Adipocyte (in vitro differentiated cells): ENCODE measurements around the gene TUT1.
A peak's percentile ranks its signal among the peaks of the same experiment; 100 is the strongest.
"Not testable (repeated sequence)": the region's sequence is repeated elsewhere in the genome, so short reads cannot be mapped to it uniquely, and the experiment has no call there.

ENCODE experiments used
- DNase-seq: peaks from one replicate; pipeline ENCODE4 v3.0.0-alpha.2; 2015; ENCODE audit warnings: low read depth
- H3K27me3 ChIP-seq: replicated peaks from 2 replicates; pipeline ENCODE4 v1.7.0; 2013; ENCODE audit warnings: mild to moderate bottlenecking, low read length, moderate library complexity; ENCODE audit not compliant: control insufficient read depth, insufficient read depth
- H3K36me3 ChIP-seq: 2 replicates; pipeline ENCODE4 v1.7.0; 2013; ENCODE audit warnings: low read length, mild to moderate bottlenecking, moderate library complexity; ENCODE audit not compliant: control insufficient read depth, insufficient read depth, severe bottlenecking
- H3K4me1 ChIP-seq: 2 replicates; pipeline ENCODE4 v1.7.0; 2013; ENCODE audit warnings: mild to moderate bottlenecking, low read length, moderate library complexity; ENCODE audit not compliant: control insufficient read depth, insufficient read depth
- H3K4me3 ChIP-seq: 2 replicates; pipeline ENCODE4 v1.7.0; 2013; ENCODE audit warnings: mild to moderate bottlenecking, low read length, moderate library complexity
- H3K9ac ChIP-seq: 2 replicates; pipeline ENCODE4 v1.7.0; 2013; ENCODE audit warnings: mild to moderate bottlenecking, low read length, moderate library complexity
- H3K9me3 ChIP-seq: 2 replicates; pipeline ENCODE4 v1.7.0; 2013; ENCODE audit warnings: mild to moderate bottlenecking, low read length, moderate library complexity; ENCODE audit not compliant: control insufficient read depth

Gene TUT1

DNA sequence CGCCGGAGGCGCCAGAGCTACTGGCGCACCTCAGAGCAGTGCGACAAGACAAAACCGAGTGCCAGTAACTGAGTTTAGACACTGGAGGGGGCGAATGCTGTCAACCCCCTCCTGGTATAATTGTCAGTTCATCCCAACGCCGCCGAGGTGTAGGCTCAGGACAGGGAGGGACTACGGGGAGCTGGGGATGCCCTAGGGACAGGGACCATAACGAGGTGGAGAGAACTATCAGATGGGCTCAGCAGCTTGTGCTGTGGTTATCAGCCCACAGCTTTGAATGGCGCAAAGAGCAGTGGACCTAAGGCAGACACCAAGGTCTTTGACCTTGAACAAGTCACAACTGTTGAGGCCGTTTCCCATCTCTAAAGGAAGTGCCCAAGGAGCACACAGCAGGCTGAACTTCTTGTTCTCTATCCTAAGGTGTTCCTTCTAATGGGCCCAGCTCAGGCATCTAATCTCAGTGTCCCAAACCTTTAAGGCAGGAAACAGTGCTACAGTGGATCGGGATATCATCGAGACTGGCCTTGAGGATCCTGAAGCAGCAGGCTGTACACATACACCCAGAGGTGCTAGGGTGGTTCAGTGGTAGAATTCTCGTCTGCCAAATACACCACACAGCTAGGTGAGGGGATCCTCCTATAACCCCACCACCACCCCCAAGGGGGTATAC is 958 bp upstream of the TUT1 start:
- Histone ChIP-seq H3K4me3 (peak overlapping the region; percentile 92), H3K27me3 (no peaks in the 10 kb centered on the region), H3K4me1 (peaks cover 15% of the 10 kb centered on the region), H3K9ac (peak overlapping the region; percentile 94), H3K36me3 (peaks cover 56% of the 10 kb centered on the region), H3K9me3 (no peaks in the 10 kb centered on the region)
- no peak for DNase-seq

DNA sequence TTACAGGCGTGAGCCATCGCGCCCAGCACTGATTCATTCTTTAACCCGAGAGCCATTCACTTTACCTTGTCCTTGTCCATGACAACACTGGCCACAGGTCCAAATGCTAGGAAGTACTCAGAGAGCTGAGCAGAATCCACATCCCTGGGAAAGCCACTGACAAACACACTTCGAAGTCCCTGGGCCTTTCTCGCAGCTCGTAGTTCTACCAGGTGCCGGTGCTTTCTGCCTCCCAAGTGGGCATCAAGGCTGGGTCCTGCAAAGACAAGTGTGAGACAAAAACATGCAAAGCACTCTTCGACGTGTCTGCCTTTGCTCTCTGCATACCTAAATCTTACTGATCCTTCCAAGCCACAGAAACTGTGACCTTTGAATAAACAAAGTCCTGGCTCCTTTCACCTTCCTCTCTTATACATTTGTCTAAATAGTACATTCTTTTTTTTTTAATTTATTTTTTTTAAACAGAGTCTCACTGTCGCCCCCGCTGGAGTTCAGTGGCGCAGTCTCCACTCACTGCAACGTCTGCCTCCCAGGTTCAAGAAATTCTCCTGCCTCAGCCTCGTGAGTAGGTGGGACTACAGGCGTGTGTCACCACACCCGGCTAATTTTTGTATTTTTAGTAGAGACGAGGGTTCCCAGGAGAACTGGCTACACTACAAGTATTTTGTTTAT is 2.2 kb downstream of the TUT1 start:
- no peaks in the 10 kb centered on the region for H3K9me3 ChIP-seq
- DNase-seq: peak; percentile 54
- peaks cover 15% of the 10 kb centered on the region for H3K4me1 ChIP-seq
- peaks cover 39% of the 10 kb centered on the region for H3K36me3 ChIP-seq
- H3K4me3 ChIP-seq: no peak overlapping the region
- no peak overlapping the region for H3K9ac ChIP-seq
- H3K27me3 ChIP-seq: no peaks in the 10 kb centered on the region

GRCh38 chr11:62585356-62585755 is 6.0 kb downstream of the TUT1 start:
- not testable (repeated sequence) for H3K9ac ChIP-seq, H3K9me3 ChIP-seq, DNase-seq, H3K27me3 ChIP-seq, H3K4me1 ChIP-seq, H3K4me3 ChIP-seq
- H3K36me3 ChIP-seq: peaks cover 37% of the 10 kb centered on the region

GRCh38 chr11:62581735-62582134 is 9.6 kb downstream of the TUT1 start:
- Histone ChIP-seq H3K36me3 (peaks cover 41% of the 10 kb centered on the region), H3K4me1 (peaks cover 12% of the 10 kb centered on the region)
- not testable (repeated sequence) for DNase-seq, H3K9me3 ChIP-seq, H3K4me3 ChIP-seq, H3K9ac ChIP-seq, H3K27me3 ChIP-seq

DNA sequence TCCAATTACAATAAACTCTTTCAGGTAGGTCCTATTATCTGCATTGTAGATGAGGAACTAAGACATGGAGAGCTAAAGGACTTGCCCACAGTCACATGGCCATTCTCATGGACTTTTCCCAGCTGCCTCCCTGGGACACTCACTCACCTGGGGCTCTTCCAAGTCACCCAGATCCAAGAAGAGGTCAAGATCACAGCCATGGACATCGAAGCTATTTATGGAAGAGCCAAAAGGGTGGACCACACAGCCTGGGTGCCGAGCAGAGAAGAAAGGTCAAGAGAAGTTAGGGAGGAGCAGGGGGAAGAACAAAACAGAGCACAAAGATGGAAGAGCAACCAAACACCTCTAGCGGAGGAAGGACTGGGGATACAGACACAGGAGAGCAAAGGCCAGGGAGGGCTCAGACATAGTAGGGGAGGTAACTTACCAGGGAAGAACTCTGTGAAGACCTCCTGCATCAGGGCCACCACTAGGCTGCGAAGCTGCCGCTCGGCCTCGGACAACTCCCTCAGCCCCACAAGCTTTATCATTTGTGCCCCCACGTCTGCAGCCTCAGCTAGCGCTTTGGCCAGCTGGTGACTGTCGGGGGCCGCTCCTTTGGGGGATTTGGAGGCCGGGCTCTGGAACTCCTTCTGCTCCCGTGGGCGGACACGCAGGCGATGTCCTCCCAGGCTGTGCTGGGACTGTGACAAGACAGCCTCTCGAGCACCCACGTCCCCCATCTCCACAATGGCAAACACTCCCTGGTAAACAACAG is 10.2 kb downstream of the TUT1 start:
- no peaks in the 10 kb centered on the region for H3K9me3 ChIP-seq
- no peaks in the 10 kb centered on the region for H3K27me3 ChIP-seq
- peaks cover 38% of the 10 kb centered on the region for H3K36me3 ChIP-seq
- H3K4me3 ChIP-seq: no peak overlapping the region
- peaks cover 18% of the 10 kb centered on the region for H3K4me1 ChIP-seq
- DNase-seq: no peak
- no peak overlapping the region for H3K9ac ChIP-seq

- H3K27me3 ChIP-seq: no peaks in the 10 kb centered on the region
These were observed 12.1 kb downstream of the TUT1 start for GRCh38 chr11:62579252-62579651.

DNA sequence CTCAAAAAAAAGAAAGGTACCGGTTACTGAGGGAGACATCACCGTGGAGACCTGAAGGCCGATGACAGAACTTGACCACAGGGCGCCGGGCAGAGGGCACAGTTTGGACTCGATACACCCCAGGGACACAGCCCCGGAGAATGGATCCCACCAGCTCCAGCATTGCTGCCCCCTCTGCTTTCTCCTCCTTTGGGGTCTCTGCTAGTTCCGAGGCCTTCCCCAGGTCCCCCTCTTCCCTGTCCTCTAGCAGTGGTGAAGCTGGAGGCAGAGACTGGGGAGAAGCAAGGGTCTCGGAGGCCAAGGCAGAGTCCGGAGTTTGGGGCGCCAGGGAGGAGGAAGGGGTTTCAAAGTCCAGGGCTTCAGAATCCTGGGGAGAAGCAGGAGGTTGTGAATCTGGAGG is 12.8 kb downstream of the TUT1 start:
- Histone ChIP-seq H3K4me3 (no peak overlapping the region), H3K4me1 (peaks cover 34% of the 10 kb centered on the region), H3K36me3 (peaks cover 25% of the 10 kb centered on the region), H3K9me3 (no peaks in the 10 kb centered on the region), H3K27me3 (no peaks in the 10 kb centered on the region), H3K9ac (no peak overlapping the region)
- DNase-seq: no peak

More at GRCh38 chr11:62579252-62579651, 12.1 kb downstream of the TUT1 start:
- Histone ChIP-seq H3K36me3 (peaks cover 29% of the 10 kb centered on the region), H3K9ac (no peak overlapping the region), H3K4me3 (no peak overlapping the region), H3K4me1 (peaks cover 34% of the 10 kb centered on the region), H3K9me3 (no peaks in the 10 kb centered on the region)
- no peak for DNase-seq

DNA sequence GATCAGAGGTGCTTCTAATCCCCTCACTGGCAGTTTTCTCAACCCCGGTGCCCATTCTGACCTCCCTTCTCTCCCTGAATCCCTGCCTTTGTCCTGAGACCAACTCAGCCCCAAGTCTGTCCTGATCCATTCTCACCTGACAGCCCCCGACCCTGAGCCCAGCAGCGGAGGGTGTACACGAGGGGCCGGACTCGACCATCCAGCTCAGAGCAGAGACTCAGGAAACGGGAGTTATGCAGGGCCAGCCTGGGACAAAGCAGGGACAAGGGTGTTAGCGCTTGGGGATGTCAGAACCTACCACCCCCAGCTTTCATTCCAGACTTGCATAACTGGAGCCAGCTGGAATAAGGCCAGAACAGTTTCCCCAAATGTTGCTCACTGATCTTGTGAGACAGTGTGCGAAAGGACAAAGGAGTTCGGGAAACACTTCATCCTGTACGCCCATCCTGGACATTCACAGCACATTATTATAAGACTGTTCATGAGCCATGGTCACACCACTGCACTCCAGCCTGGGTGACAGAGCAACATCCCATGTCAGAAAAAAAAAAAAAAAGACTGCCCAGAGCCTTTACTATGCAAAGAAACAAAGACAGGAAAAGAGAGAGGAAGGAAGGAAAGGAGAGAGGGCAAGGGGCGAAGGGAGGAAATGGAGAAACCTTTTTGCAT is 14.1 kb downstream of the TUT1 start:
- peaks cover 27% of the 10 kb centered on the region for H3K36me3 ChIP-seq
- H3K4me1 ChIP-seq: peaks cover 41% of the 10 kb centered on the region
- peak overlapping the region; percentile 43 for H3K4me3 ChIP-seq
- no peak for DNase-seq
- H3K9me3 ChIP-seq: no peaks in the 10 kb centered on the region
- no peaks in the 10 kb centered on the region for H3K27me3 ChIP-seq
- H3K9ac ChIP-seq: peak overlapping the region; percentile 98

DNA sequence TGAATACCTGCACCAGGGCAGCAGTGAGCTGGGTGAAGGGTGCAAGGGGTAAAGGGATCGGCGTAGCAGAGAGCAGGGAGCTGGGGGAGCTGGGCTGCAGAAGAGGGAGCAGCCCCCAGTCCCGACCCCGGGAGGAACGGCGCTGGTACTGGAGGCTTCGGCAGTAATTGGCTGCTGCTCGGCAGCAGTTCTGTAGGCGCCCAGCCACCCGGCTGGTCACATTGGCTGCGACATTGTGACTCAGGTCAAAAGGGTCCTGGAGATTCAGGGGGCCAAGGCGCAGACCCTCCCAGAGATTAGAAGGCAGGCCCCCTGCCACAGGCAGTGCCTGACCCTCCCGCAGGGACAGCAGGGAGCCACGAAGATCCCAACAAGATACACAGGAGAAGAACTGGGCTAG is 15.5 kb downstream of the TUT1 start:
- Histone ChIP-seq H3K4me1 (peaks cover 52% of the 10 kb centered on the region), H3K9me3 (no peaks in the 10 kb centered on the region), H3K4me3 (peak overlapping the region; percentile 94), H3K36me3 (peaks cover 33% of the 10 kb centered on the region), H3K9ac (peak overlapping the region; percentile 98), H3K27me3 (no peaks in the 10 kb centered on the region)
- no peak for DNase-seq

DNA sequence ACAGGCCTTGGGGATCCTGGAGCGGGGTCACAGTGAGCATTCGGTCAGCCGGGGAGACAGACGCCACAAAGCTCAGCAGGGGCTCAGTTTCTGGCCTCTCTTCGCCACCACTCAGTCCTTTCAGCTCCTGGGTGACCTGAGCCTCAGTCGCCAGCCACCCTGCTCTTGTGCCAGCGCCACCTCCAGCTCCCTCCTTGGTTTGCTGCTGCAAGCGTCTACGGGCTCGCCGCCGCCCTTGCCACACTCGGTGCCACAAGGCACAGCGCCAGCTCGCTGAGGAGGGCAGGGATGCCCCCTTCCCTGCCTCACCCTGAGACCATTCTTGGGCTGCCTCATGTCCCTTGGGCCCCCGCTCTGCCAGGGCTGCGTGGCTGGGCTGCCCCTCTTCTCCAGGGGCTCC is 16.2 kb downstream of the TUT1 start:
- H3K9me3 ChIP-seq: no peaks in the 10 kb centered on the region
- DNase-seq: no peak
- peaks cover 38% of the 10 kb centered on the region for H3K36me3 ChIP-seq
- peak overlapping the region; percentile 98 for H3K9ac ChIP-seq
- H3K27me3 ChIP-seq: no peaks in the 10 kb centered on the region
- peak overlapping the region; percentile 94 for H3K4me3 ChIP-seq
- peaks cover 57% of the 10 kb centered on the region for H3K4me1 ChIP-seq
